Endodermal cell (in vitro differentiated cells): ENCODE data around the gene LRRC49. TPM values are rescaled to one million over a fixed set of nuclear protein-coding genes. Genes with fewer than 3 reads are reported as not detected.

Experiments
- DNase-seq: peaks from one replicate; pipeline ENCODE4 v3.0.0-alpha.2; 2017
- H3K27ac ChIP-seq: 2 replicates; pipeline ENCODE4 v1.5.1; 2013; ENCODE audit warnings: mild to moderate bottlenecking, low read depth, low read length, moderate library complexity
- H3K27me3 ChIP-seq: 2 replicates; pipeline ENCODE4 v1.6.1; 2013; ENCODE audit warnings: mild to moderate bottlenecking, low read length, moderate library complexity; ENCODE audit not compliant: insufficient read depth, control insufficient read depth, poor library complexity, severe bottlenecking
- H3K36me3 ChIP-seq: 2 replicates; pipeline ENCODE4 v1.7.0; 2013; ENCODE audit warnings: mild to moderate bottlenecking, low read length, moderate library complexity; ENCODE audit not compliant: control insufficient read depth, insufficient read depth
- H3K4me1 ChIP-seq: one replicate; pipeline ENCODE4 v1.7.0; 2013; ENCODE audit warnings: low read length; ENCODE audit not compliant: control insufficient read depth, insufficient read depth
- H3K4me3 ChIP-seq: 2 replicates; pipeline ENCODE4 v1.5.1; 2013; ENCODE audit warnings: mild to moderate bottlenecking, low read length, moderate library complexity
- H3K9ac ChIP-seq: 2 replicates; pipeline ENCODE4 v1.6.1; 2013; ENCODE audit warnings: mild to moderate bottlenecking, low read length, moderate library complexity; ENCODE audit not compliant: poor library complexity, severe bottlenecking; ENCODE audit errors: extremely low read depth
- H3K9me3 ChIP-seq: 2 replicates; pipeline ENCODE4 v1.6.1; 2013; ENCODE audit warnings: mild to moderate bottlenecking, low read length, moderate library complexity; ENCODE audit not compliant: control insufficient read depth
- H3K27ac Mint-ChIP-seq: 2 replicates; pipeline ENCODE4 v1.8.0; 2020; ENCODE audit warnings: mixed read lengths
- H3K27me3 Mint-ChIP-seq: 2 replicates; pipeline ENCODE4 v1.8.0; 2021; ENCODE audit warnings: mild to moderate bottlenecking, mixed read lengths; ENCODE audit not compliant: insufficient read depth
- H3K36me3 Mint-ChIP-seq: 2 replicates; pipeline ENCODE4 v1.8.0; 2020; ENCODE audit warnings: low read depth, mixed read lengths
- H3K4me1 Mint-ChIP-seq: 2 replicates; pipeline ENCODE4 v1.8.0; 2020; ENCODE audit warnings: mixed read lengths
- H3K4me3 Mint-ChIP-seq: 2 replicates; pipeline ENCODE4 v1.8.0; 2020; ENCODE audit warnings: mild to moderate bottlenecking, moderate library complexity, mixed read lengths
- H3K9me3 Mint-ChIP-seq: 2 replicates; pipeline ENCODE4 v1.8.0; 2020; ENCODE audit warnings: mild to moderate bottlenecking, mixed read lengths
- WGBS, 2 experiments: methylation state at CpG; one replicate each; pipeline versions ENCODE4 v1.1.5 to v1.1.7; 2013; ENCODE audit warnings: missing lambda C conversion rate in 2 of 2, mixed read lengths in 1 of 2; ENCODE audit not compliant: insufficient coverage in 1 of 2, insufficient read length in 1 of 2; 5-methylcytosine and 5-hydroxymethylcytosine counted together
- total RNA-seq, 2 donors: library from RNA; stranded (reverse); fragmentation: NEBNext Ultra II Directional in 1 of 2; extraction: Animal tissue kit (Norgen Biotek cat#: 25700) in 1 of 2; gene quantifications; 2 replicates in 1 of 2; 3 replicates in 1 of 2; pipeline ENCODE4 v1.2.1, GENCODE V29; 2021
- TF ChIP-seq, protein P1 (sequence below): fragments of 200-600 bp; sonication (generic); conservative IDR thresholded peaks from 2 replicates; pipeline ENCODE4 v1.5.0; 2021; ENCODE audit warnings: antibody characterized with exemption, mild to moderate bottlenecking

Gene LRRC49
- total RNA-seq, 2 donors from 2014 or later = 6.6 to 10.7 TPM

DNA sequence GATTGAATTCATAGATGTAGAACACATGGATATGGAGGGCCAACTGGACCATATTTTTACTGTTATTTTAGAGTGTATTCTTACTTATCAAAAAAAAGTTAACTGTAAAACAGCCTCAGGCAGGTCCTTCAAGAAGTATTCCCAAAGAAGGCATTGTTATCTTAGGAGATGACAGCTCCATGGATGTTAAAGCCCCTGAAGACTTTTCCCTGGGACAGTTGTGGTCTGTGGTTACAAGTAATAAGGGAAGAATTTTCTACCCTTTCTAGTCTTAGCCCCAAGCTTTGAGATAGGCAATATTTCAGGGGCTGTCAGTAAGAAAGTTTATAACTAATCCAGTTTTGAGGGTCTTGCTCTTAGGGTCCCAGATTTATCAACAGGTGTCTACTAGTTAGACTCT is 62.5 kb downstream of the LRRC49 start:
- H3K9me3 ChIP-seq = peaks cover 10% of the 10 kb centered on the region
- H3K4me3 ChIP-seq = no peak overlapping the region
- Mint-ChIP-seq H3K36me3 (peaks cover 5% of the 10 kb centered on the region), H3K27me3 (no peaks in the 10 kb centered on the region), H3K4me3 (no peak overlapping the region), H3K27ac (no peak overlapping the region), H3K4me1 (no peaks in the 10 kb centered on the region), H3K9me3 (peaks cover 18% of the 10 kb centered on the region)
- H3K9ac ChIP-seq = no peak overlapping the region
- no peak for DNase-seq
- TF ChIP-seq, protein P1, sequence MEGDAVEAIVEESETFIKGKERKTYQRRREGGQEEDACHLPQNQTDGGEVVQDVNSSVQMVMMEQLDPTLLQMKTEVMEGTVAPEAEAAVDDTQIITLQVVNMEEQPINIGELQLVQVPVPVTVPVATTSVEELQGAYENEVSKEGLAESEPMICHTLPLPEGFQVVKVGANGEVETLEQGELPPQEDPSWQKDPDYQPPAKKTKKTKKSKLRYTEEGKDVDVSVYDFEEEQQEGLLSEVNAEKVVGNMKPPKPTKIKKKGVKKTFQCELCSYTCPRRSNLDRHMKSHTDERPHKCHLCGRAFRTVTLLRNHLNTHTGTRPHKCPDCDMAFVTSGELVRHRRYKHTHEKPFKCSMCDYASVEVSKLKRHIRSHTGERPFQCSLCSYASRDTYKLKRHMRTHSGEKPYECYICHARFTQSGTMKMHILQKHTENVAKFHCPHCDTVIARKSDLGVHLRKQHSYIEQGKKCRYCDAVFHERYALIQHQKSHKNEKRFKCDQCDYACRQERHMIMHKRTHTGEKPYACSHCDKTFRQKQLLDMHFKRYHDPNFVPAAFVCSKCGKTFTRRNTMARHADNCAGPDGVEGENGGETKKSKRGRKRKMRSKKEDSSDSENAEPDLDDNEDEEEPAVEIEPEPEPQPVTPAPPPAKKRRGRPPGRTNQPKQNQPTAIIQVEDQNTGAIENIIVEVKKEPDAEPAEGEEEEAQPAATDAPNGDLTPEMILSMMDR = no peak
- no peaks in the 10 kb centered on the region for H3K4me1 ChIP-seq
- no peak overlapping the region for H3K27ac ChIP-seq
- no peaks in the 10 kb centered on the region for H3K36me3 ChIP-seq
- no peaks in the 10 kb centered on the region for H3K27me3 ChIP-seq

DNA sequence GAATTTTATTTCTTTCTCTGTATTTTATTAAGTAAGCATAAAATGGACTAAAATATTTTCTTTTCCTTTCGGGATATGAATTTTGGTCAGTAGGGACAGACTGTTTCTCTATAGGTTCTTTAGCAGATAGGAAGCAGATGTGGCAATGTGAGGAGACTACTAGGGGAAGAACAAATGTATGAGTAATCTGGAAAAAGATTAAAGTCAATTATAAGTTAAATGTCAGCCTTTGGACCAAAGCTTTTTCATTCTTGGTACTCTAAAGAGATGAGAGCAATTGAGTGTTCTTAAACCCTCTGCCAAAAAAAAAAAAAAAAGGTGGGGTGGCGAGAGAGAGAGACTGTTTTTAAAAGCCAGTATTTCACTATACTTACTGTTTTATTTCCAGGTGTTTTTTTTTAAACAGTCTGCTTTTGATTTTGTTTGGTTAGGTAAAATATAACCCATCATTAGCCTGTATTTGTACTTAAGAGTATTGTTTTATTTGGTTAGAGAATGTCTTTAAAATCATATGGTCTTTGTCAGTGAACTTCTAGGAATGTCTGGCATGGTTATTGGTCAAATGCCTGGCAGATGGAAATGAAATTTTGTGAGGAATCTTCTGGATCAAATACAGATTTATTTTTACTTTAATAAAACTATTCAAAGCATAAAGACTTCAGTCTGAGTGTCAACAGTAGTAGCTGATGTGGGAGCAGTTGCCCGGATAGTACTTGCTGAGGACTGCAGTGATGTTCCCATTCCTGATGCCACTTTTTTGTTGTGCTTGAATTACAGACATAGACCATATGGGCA is 63.8 kb downstream of the LRRC49 start:
- no peak overlapping the region for H3K27ac ChIP-seq
- no peak for DNase-seq
- Mint-ChIP-seq H3K36me3 (no peaks in the 10 kb centered on the region), H3K4me3 (no peak overlapping the region), H3K9me3 (peaks cover 7% of the 10 kb centered on the region), H3K27me3 (no peaks in the 10 kb centered on the region), H3K27ac (no peak overlapping the region), H3K4me1 (no peaks in the 10 kb centered on the region)
- H3K9ac ChIP-seq = no peak overlapping the region
- no peaks in the 10 kb centered on the region for H3K9me3 ChIP-seq
- H3K36me3 ChIP-seq = no peaks in the 10 kb centered on the region
- H3K4me3 ChIP-seq = no peak overlapping the region
- 89 to 100% methylated on average over 1 to 2 of the region's 3 CpGs for WGBS, 2 experiments
- no peaks in the 10 kb centered on the region for H3K27me3 ChIP-seq
- no peaks in the 10 kb centered on the region for H3K4me1 ChIP-seq
- TF ChIP-seq, protein P1 = no peak

DNA sequence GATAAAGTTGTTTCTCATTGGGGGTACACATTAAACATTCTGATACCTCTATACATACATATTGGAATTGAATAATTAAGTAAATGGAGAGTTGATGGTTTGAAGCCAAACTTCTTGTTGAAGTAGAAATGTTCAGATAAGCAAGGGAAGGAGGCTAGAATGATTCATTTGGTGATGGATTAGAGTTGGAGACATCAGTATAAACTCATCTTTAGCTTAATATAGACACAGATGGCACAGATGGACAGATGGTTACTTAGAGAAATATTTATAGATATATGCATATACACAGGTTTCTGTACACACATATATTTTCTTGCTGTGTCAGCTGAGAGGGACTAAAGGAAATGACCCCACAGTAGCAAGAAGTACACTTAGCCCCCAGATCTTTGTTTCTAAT is 69.5 kb downstream of the LRRC49 start:
- no peaks in the 10 kb centered on the region for H3K27me3 Mint-ChIP-seq
- H3K27ac ChIP-seq = no peak overlapping the region
- TF ChIP-seq, protein P1 = no peak
- H3K36me3 Mint-ChIP-seq = no peaks in the 10 kb centered on the region
- H3K9me3 Mint-ChIP-seq = no peaks in the 10 kb centered on the region
- no peaks in the 10 kb centered on the region for H3K9me3 ChIP-seq
- no peaks in the 10 kb centered on the region for H3K4me1 ChIP-seq
- no peak for DNase-seq
- H3K27ac Mint-ChIP-seq = no peak overlapping the region
- H3K27me3 ChIP-seq = no peaks in the 10 kb centered on the region
- H3K9ac ChIP-seq = no peak overlapping the region
- H3K4me3 ChIP-seq = no peak overlapping the region
- no peaks in the 10 kb centered on the region for H3K36me3 ChIP-seq
- no peak overlapping the region for H3K4me3 Mint-ChIP-seq
- no peaks in the 10 kb centered on the region for H3K4me1 Mint-ChIP-seq
